ENCODE data around the gene TNIP1. TPM values are rescaled to one million over a fixed set of nuclear protein-coding genes. Genes with fewer than 3 reads are reported as not detected.

The TNIP1 gene
- total and polyA plus RNA-seq, 2 experiments from 2014 or later, result 57.0 to 64.6 TPM

DNA sequence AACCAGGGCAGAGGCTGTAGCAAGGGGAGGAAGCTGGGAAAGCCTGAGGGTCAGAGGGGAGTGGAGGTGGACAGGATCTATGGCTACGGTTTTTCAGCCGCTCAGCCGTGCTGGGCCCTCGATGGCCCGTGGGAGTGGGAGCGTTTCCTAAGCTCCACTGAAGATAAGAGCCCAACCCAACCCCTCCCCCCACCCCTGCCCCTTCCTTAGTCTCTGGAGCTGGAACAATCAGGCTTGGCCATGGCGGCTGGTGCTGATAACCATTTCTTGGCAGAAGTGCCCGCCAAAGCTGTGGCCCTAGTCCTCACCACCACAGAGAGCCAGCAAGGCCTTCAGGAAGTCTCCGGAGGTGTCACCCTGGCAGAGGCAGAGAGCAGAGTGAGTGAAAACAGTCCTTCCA lies 20.3 kb upstream of the TNIP1 start:
- Histone ChIP-seq H3K9me2 (replicated peaks; ENCODE audit: insufficient read depth) (no peaks in the 10 kb centered on the region), H3K36me3 (replicated peaks; ENCODE audit: insufficient read depth, low read depth) (no peaks in the 10 kb centered on the region), H3K27me3 (no peaks in the 10 kb centered on the region), H2AFZ (no peak overlapping the region), H3K4me2 (no peak overlapping the region), H3K4me3 (no peak overlapping the region), H3K27ac (peak overlapping the region; percentile 62), H3K4me1 (ENCODE audit: insufficient read depth) (peaks cover 10% of the 10 kb centered on the region), H3K79me2 (no peaks in the 10 kb centered on the region), H4K20me1 (ENCODE audit: insufficient read depth, poor library complexity, severe bottlenecking) (no peaks in the 10 kb centered on the region), H3K9me3 (ENCODE audit: low read depth) (no peaks in the 10 kb centered on the region)
- 75% methylated on average over 8 of the region's 9 CpGs for WGBS (ENCODE audit: low lambda C conversion rate, missing lambda C conversion rate)
- DNase-seq (ENCODE audit: low spot score), result no peak
- TF ChIP-seq EZH2 (IDR thresholded peaks at IDR 0.05; ENCODE audit: borderline replicate concordance) (no peak), EZH2phosphoT487 (IDR thresholded peaks at IDR 0.05; ENCODE audit: low read depth, severe bottlenecking, unreplicated experiment) (no peak)
- TF ChIP-seq, protein P1, sequence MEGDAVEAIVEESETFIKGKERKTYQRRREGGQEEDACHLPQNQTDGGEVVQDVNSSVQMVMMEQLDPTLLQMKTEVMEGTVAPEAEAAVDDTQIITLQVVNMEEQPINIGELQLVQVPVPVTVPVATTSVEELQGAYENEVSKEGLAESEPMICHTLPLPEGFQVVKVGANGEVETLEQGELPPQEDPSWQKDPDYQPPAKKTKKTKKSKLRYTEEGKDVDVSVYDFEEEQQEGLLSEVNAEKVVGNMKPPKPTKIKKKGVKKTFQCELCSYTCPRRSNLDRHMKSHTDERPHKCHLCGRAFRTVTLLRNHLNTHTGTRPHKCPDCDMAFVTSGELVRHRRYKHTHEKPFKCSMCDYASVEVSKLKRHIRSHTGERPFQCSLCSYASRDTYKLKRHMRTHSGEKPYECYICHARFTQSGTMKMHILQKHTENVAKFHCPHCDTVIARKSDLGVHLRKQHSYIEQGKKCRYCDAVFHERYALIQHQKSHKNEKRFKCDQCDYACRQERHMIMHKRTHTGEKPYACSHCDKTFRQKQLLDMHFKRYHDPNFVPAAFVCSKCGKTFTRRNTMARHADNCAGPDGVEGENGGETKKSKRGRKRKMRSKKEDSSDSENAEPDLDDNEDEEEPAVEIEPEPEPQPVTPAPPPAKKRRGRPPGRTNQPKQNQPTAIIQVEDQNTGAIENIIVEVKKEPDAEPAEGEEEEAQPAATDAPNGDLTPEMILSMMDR (IDR thresholded peaks at IDR 0.05; ENCODE audit: poor library complexity), result no peak

DNA sequence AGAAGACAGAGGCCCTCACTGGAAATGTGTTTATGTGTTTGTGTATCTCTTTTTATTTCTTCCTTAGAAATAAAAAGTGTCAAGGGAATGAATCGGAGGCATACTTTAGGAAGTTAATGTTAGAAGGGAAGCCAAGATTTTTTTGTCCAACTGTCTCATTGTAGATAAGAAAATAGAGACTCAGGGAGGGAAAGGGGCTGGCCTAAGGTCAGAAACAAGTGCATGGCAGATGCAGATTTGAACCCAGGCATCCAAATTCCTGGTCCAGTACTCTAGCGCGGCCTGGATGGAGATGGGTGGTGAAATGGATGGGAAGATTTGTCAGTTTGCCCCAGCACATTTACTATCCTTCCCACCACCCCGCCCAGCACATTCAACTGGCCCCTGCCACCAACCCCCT lies 19.8 kb upstream of the TNIP1 start:
- Histone ChIP-seq H3K27ac (peak overlapping the region; percentile 62), H3K79me2 (no peaks in the 10 kb centered on the region)
- 95% methylated on average over 4 of the region's 4 CpGs for WGBS (ENCODE audit: low lambda C conversion rate, missing lambda C conversion rate)

DNA sequence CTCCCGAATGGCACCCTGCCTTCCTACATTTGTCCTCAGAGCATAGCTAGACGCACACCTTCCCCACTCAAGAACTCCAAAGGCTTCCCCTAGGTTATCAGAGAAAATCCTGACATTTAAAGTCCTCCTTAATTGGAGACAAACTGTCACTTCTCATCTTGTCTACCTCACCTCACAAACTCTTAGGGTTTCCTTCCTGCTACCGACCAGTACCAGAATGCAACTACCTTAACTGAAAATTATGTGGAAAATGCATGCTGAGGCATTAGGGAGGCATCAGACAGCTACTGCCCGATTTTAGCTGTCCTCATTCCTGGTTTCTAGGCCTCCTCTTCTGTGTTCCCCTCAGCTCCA lies 17.9 kb upstream of the TNIP1 start:
- Histone ChIP-seq H3K36me3 (replicated peaks; ENCODE audit: insufficient read depth, low read depth) (no peaks in the 10 kb centered on the region), H3K9me3 (ENCODE audit: low read depth) (no peaks in the 10 kb centered on the region), H3K4me3 (no peak overlapping the region), H3K27me3 (no peaks in the 10 kb centered on the region), H3K79me2 (no peaks in the 10 kb centered on the region), H3K4me1 (ENCODE audit: insufficient read depth) (peaks cover 31% of the 10 kb centered on the region), H3K9me2 (replicated peaks; ENCODE audit: insufficient read depth) (no peaks in the 10 kb centered on the region), H3K4me2 (no peak overlapping the region), H4K20me1 (ENCODE audit: insufficient read depth, poor library complexity, severe bottlenecking) (no peaks in the 10 kb centered on the region), H2AFZ (no peak overlapping the region), H3K27ac (no peak overlapping the region)
- no peak for TF ChIP-seq EZH2 (IDR thresholded peaks at IDR 0.05; ENCODE audit: borderline replicate concordance)
- TF ChIP-seq EZH2phosphoT487 (IDR thresholded peaks at IDR 0.05; ENCODE audit: low read depth, severe bottlenecking, unreplicated experiment), result no peak
- TF ChIP-seq, protein P1 (IDR thresholded peaks at IDR 0.05; ENCODE audit: poor library complexity), result no peak
- WGBS (ENCODE audit: low lambda C conversion rate, missing lambda C conversion rate), result 85% methylated on average over 4 of the region's 4 CpGs
- DNase-seq (ENCODE audit: low spot score), result no peak

More for the DNA sequence above, 19.8 kb upstream of the TNIP1 start:
- Histone ChIP-seq H3K4me3 (no peak overlapping the region), H3K9me2 (replicated peaks; ENCODE audit: insufficient read depth) (no peaks in the 10 kb centered on the region), H3K4me2 (no peak overlapping the region), H4K20me1 (ENCODE audit: insufficient read depth, poor library complexity, severe bottlenecking) (no peaks in the 10 kb centered on the region), H3K27me3 (no peaks in the 10 kb centered on the region), H3K36me3 (replicated peaks; ENCODE audit: insufficient read depth, low read depth) (no peaks in the 10 kb centered on the region), H3K9me3 (ENCODE audit: low read depth) (no peaks in the 10 kb centered on the region), H2AFZ (no peak overlapping the region), H3K4me1 (ENCODE audit: insufficient read depth) (peaks cover 15% of the 10 kb centered on the region)
- DNase-seq (ENCODE audit: low spot score), result no peak
- TF ChIP-seq, protein P1 (IDR thresholded peaks at IDR 0.05; ENCODE audit: poor library complexity), result no peak
- TF ChIP-seq EZH2 (IDR thresholded peaks at IDR 0.05; ENCODE audit: borderline replicate concordance), result no peak
- TF ChIP-seq EZH2phosphoT487 (IDR thresholded peaks at IDR 0.05; ENCODE audit: low read depth, severe bottlenecking, unreplicated experiment), result no peak
